GM19468 (cell line): ENCODE data around the gene KIF13A.
"Not testable (repeated sequence)": the region's sequence is repeated elsewhere in the genome, so short reads cannot be mapped to it uniquely, and the experiment has no call there.

Experiments used
- ATAC-seq: cut with Tn5 transposase; IDR thresholded peaks from one replicate; pipeline ENCODE4 v1.9.1; 2021; ENCODE audit warnings: mild to moderate bottlenecking, moderate library complexity, moderate number of reproducible peaks; ENCODE audit not compliant: unreplicated experiment; ENCODE audit errors: extremely low read depth

KIF13A gene

DNA sequence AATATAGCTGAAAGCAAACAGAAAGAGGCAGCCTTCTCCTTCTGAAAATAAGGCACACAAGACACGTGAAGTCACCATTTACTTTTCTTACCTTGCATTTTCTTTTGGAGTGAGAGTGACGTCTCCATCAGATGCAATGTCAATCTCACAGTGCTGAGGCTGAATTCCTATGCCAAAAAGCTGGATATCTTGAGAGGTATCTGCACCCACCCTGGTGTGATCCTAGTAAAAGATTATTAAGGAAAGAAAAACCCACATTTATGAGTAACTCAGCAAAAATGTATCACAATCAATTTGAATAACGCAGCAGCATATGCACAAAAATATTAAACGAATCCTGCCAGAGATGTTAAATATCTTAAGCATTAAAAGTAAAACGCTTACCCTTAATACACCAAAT, 159.3 kb downstream of the KIF13A start:
- no peak for ATAC-seq

DNA sequence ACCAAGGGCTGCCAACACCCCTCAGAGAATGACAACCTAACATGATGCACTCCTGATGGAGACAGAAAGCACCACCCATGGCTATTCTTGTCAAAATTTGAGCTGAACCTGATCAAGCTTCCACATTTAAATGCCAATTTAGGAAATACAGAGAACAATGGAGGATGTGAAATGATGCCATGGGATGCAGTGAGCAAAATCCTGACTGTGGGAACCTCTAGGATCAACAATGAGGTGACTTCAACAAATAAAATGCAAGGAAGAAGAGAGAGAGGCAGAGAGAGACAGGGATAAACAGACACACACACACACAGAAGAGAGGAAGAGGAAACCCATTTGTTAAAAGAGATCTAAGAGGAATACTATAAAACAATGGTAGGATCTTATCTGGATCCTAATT, 161.1 kb downstream of the KIF13A start:
- ATAC-seq: no peak

DNA sequence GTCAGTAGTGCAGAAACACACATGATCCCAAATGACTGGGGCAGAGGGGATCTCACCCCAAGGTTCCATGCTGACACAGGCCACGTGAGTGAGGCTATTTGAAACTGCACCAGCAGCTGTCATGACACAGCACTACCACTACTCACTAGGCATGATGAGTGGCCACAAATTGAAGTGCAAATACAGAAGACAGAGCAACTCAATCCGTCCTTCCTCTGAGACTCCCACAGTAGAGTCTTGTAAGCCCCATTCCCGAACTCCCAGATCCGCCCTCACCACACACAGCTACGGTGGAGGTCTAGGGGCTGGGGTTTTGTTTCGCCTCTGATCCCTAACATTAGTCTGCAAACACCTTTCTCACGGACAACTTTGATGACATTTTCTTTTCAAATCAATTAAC, 167.4 kb downstream of the KIF13A start:
- ATAC-seq: no peak

DNA sequence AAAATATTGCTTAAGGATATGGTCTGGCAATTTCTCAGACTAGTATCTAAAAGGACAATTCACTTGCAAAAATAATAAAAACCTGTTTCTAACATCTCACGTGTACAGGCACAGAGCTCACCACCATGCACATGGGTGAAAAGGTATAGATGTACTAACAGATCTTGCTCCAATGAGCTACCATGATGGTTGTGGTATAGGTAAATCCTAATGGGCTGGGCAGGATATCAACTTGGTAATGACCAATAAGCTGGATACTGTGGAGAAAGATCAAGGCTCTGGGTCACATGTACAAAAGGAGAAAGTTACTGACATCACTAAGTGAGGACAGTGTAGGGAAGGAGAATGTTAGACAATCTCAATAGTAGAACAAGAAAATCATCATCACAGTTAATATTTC, 169.7 kb downstream of the KIF13A start:
- no peak for ATAC-seq

DNA sequence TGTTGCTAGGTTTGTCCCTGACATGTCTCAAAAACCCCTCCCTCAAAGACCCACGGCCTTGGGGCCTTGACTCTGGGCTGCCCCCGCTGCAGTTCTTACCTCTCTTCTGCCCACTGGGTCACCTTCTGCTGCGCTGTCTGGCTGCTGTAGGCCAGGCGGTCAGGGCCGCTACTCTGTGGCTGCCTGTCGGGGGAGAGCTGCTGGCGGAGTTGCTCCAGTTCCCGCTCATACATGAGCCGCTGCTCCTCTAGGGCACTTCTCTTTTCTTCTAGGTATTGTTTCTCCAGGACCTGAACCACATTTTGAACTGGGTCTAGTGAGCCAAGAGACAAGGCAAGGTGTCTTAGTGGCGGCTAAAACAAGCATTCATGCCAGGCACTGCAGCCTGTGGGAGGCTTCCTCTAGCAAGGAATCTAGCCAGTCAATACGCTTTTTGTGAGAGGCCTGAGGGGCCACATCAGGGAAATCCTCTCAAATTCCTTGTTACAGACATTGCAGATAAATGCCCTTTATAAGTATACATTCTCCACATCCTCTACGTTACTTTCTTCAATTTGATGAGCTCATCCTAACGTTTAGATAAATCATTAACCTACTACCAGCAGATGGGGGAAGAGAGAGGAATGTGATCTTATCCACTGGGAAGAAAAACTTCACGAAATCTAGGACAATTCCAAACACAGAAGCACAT, 170.4 kb downstream of the KIF13A start:
- ATAC-seq: no peak

DNA sequence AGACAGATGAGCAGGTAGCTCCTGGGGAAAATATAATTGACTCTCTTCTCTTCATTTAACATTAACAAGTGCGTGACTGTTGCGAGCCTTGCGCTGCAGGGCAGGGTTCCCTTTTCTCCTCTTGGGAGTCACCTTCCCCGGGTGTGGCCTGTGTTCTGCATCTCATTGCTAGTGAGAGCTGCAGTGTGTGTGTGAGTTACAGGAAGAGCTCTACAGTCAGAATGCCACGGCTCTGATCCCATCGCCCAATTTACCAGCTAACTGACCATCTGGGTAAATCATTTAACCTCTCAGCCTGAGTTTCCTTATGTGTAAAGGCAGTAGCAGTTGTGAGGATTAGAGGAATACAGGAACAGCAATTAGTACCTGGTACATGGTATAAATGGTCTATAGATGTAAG, 173.9 kb downstream of the KIF13A start:
- no peak for ATAC-seq

DNA sequence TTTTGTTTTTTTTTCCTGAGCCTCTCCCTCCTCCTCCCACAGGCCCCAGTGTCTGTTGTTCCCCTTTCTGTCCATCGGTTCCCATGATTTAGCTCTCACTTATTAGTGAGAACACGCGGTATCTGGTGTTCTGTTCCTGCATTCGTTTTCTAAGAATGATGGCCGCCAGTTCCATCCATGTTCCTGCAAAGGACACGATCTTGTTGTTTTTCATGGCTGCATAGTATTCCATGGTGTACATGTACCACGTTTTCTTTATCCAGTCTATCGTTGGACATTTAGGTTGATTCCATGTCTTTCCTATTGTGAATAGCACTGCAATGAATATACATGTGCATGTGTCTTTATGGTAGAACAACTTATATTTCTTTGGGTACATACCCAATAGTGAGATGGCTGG, 175.1 kb downstream of the KIF13A start:
- ATAC-seq: no peak

DNA sequence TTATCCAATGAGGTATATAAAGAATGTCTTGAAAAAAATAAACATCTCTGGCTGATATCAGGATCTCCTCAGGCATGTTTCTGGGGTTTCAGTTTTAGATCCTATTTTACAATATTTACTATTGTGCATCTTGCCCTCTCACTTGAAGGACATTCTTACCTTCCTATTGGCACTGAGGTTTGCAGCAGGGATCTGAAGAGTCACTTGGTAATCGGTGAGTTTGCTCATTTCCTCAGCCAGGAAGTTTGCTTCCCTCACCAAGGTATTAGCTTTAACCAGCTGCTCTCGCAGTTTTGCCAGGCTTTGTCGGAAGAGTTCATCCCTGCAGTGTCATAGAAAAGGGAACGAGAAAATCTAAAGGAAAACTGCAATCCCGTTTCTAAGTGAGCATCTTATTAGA, 178.8 kb downstream of the KIF13A start:
- no peak for ATAC-seq

DNA sequence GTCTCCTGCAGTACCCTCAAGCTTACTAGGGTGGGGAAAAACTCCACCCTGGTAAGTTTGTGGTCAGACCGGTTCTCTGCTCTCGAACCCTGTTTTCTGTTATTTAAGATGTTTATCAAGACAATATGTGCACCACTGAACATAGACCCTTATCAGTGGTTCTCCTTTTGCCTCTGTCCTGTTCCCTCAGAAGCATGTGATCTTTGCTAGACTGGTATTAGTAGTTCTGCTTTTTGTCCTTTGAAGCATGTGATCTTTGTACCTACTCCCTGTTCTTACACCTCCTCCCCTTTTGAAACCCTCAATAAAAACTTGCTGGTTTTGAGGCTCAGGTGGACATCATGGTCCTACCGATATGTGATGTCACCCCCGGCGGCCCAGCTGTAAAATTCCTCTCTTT, 180.0 kb downstream of the KIF13A start:
- ATAC-seq: not testable (repeated sequence)

DNA sequence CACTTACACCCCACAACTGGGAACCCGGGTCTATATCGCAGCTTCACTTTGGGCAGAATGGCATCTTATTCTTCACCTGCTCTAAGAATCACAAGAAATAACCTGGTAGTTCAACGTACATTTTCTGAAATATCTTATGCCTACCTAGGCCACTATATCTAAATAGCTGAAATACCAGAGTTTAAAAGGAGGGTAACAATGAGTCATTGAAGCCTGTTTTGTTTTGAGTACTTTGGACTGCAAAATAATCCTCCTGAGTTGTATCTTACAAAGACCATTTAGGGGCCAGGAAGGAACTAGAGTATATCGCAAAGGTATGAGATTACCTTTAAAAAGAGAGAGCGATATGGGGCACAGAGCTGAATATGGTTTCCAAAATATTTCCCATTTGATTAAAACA, 184.0 kb downstream of the KIF13A start:
- ATAC-seq: no peak

DNA sequence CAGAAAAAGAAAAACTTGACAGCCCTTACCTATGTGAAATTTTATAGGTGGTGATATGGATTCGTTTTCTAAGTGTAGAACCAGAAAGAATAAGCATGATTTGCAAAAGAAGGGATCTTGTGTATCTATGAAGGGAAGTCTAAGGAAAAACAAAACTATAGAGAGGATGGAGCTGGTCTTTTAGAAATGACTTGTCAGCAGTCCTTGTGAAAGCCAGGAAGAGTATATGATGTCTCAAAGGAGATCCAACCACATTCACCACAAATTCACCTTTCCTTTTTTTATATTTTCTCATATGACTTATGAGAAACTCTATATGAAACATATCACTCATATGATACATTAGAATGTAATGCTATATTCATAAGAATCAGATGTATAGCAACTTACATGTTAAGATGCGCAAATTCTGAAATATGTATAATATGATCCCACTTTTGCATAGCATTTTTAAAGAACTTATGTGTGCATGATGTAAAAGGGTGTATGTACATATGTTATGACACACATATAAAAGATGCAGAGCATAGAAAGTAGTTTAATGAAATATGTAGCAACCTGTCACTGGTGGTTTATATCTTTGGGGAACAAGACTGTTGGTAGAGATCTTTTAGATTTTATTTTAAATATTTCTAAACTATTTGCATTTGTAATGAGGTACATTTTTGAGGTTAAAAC, 188.8 kb downstream of the KIF13A start:
- ATAC-seq: no peak

DNA sequence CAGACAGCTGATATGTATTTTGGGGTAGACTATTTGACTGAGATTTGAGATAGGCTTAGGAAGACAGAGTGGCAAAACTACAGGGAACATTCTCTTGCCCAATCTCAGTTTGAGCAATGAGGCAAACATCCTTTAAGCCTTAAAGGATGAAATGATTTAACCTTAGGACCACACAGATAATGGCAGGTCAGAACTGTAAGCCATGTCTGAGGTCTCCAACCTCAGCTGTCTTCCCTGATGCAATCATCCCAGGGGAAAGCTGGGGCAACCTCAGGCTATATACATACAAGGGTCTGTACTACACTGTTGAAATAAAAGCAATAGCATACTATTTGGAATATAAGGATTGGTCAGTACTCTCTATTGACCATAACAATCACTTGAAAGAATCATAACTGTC, 196.9 kb downstream of the KIF13A start:
- ATAC-seq: no peak

DNA sequence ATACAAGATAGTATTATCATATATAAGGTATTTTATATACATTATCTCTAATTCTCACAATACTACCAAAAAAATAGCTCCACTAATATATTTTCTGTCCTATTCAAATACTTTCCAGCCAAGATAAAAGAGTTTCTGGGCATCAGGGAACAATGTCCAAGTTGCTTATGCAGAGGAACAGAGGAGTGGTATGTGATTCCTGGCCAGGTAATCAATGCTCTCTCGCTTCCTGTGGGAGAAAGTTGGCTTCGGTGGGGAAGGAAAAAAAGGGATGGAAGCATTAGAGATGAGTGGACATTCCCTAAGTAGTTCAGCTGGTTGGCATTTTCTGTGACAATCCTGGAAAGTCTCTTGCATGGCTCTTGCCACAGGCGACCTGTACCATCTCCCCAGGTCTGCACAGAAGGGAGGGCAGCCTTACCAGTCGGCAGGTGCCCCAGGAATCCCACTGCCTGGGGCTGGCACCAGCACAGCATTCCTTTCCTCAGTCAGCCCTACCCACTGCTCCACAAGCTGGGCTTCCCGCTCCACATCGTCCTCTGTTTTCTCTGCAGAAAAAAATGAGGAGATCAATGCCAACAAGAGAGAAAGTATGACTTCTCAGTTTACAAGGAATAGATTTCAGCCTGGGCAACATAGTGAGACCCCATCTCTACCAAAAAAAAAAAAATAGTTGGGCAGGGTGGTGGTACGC, 202.2 kb downstream of the KIF13A start:
- ATAC-seq: no peak

DNA sequence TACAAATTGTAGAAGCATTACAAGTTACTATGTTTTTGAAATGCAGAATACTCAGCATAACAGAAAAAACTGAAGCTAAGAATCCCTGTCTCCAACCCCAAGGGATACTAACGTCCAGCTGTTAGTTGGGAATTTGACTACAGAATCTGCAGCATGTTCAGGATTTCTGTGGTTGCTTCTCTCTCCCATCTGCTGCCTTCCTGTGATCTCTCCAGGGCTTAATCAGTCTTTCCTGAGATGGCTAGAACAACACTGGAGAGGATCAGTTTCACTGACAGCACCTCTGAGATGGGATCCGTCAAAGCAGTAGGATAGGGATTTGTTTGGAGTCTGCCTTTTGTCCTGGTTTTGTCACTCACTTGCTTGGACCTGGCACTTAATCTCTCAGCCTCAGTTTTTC, 207.4 kb downstream of the KIF13A start:
- no peak for ATAC-seq

DNA sequence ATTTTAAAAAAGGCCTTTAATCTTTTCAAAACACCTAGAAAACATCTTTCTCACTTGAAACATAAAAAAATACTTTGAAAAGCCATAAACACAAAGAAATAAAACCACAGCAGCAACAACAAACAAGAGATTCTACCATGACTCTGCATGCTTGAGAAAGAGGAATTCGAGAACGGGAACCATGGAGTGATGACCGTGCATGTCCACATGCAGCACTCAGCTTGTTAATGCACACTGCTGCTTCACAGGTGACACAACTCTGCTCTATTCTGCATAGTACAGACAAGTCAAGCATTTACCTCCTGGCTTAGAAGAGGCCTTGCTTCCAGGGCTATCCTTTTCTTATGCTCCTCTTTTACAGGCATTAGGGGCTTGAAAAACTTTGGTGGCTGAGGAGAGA, 215.8 kb downstream of the KIF13A start:
- ATAC-seq: no peak

DNA sequence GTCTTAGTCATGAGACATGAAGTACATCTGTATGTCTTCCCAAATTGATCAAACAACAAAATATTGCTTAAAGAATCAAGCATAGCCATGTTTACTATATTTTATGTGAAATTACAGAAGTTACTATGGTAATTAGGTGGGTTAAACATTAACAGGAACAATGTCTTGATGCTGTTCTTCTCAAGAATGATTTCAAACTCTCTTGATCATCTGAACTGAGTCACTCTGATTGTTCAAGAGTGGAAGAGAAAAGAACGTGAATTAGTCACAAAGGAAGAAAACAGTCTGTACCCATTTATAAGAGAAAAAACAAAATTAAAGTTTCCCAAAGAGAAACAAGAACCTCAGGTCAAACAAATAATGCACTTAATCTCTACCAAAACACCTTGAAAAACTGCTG, 218.6 kb downstream of the KIF13A start:
- ATAC-seq: no peak

DNA sequence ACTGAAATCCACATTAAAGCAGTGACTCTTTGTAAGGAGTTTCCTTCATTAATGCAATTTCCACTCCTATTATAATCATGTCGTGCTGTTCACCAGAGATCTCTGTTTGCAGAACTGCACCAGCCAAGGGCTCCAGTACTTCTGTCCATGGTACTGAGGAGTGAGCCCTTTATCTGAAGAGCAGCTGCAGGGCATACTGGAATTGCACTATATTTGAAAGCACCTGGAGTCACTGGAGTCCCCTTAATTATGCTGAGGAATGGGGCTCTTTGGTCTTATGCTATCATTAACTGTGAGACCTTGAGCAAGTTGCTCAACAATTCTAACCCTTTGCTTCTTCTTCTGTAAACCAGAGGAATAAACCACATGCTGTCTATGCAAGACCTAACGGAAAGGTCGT, 219.0 kb downstream of the KIF13A start:
- ATAC-seq: no peak

DNA sequence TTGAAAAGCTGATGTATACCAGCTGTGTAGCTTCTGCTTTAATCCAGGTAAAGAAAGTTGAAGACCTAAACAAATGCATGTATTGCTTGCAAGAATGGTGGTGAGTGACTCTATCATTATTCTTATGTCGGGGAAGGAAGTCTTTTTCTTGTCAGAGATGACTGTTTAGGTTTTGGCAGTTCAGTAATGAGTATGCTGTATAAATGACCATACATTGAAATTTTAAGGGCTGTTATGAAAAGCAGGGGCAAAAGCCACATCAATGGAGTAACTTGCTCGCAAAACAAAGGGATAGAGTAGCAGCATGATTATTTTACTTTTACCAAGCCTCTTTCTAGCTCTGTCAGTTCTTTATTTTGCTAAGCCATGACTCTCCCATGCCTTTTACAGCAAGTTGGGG, 224.8 kb downstream of the KIF13A start:
- no peak for ATAC-seq

DNA sequence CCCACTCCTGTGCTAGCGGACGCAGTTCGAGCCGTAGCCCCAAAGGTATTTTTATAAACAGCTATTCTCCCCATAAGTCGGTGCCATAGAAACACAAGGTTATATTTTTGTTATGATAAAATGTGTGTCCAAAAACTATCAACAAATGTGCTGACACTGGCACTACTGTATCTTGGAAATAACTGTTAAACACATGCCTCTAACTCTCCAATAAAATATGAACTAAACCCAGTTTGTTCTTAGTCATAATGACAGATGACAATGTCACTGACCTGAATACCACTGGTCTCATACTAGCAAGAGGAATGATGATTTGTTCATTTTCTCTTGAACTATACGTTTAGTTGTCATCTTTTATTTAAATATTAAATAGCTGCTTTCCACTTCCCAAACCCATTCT, 229.3 kb downstream of the KIF13A start:
- ATAC-seq: no peak

DNA sequence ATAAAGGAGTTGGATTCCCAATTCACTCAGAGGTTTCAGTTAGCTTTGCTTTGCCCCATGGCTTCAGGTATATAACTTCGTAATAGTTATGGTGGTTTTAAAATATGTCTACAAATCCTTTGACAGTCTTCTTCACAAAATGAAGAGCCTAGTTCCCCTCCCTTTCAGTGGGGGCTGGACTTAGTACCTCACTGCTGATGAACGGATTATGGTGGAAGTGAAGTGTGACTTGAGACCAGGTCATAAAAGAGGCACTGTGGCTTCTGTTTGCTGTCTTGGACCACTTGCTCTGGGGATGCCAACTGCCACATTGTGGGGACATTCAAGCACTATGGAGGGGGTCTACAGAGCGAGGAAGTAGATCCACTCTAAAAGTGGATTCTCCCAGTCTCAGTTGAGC, 233.2 kb downstream of the KIF13A start:
- ATAC-seq: no peak

DNA sequence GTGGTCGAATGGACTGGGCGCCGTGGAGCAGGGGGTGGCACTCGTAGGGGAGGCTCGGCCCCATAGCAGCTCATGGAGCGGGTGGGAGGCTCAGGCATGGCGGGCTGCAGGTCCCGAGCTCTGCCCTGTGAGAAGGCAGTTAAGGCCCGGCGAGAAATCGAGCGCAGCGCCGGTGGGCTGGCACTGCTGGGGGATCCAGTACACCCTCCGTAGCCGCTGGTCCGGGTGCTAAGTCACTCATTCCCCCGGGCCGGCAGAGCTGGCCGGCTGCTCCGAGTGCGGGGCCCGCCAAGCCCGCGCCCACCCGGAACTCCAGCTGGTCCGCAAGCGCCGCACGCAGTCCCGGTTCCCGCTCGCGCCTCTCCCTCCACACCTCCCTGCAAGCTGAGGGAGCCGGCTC, 242.1 kb downstream of the KIF13A start:
- not testable (repeated sequence) for ATAC-seq
